Measurements from ENCODE around the gene ERC2.

GRCh38 chr3:55607844-55608243 lies 860.4 kb downstream of the ERC2 start:
- TF ChIP-seq CTCF (conservative IDR thresholded peaks at IDR 0.05 in 1 of 2, IDR thresholded peaks at IDR 0.05 in 1 of 2; ENCODE audit: low read depth in 1 of 2, low read length in 2 of 2) (no peak), EZH2 (IDR thresholded peaks at IDR 0.05; ENCODE audit: low read length, missing control alignments) (no peak)

All from fibroblast of lung (primary cell).